GM23248 (cell line): ENCODE results near the gene MSH5. TPM values are rescaled to one million over a fixed set of nuclear protein-coding genes. Genes with fewer than 3 reads are reported as not detected.

ENCODE experiments used
- DNase-seq: peaks from one replicate; pipeline ENCODE4 v3.0.0-alpha.2; 2015
- H2AFZ ChIP-seq: fragments of 200-600 bp; sonication (generic); 2 replicates; pipeline ENCODE4 v1.6.1; 2016; ENCODE audit warnings: antibody characterized with exemption
- H3F3A ChIP-seq: fragments of 200-600 bp; sonication (generic); 2 replicates; pipeline ENCODE4 v1.6.1; 2016; ENCODE audit warnings: mild to moderate bottlenecking, antibody characterized with exemption, mixed run types; ENCODE audit not compliant: insufficient read depth
- H3K27ac ChIP-seq: fragments of 200-600 bp; sonication (generic); 2 replicates; pipeline ENCODE4 v1.5.1; 2016; ENCODE audit warnings: mild to moderate bottlenecking
- H3K27me3 ChIP-seq: fragments of 200-600 bp; sonication (generic); replicated peaks from 2 replicates; pipeline ENCODE4 v1.6.1; 2016; ENCODE audit warnings: mild to moderate bottlenecking; ENCODE audit not compliant: insufficient read depth
- H3K36me3 ChIP-seq: fragments of 200-600 bp; sonication (generic); 2 replicates; pipeline ENCODE4 v1.6.1; 2016; ENCODE audit warnings: low read depth, mild to moderate bottlenecking
- H3K4me1 ChIP-seq: fragments of 200-600 bp; sonication (generic); 2 replicates; pipeline ENCODE4 v1.6.1; 2016; ENCODE audit warnings: mild to moderate bottlenecking; ENCODE audit not compliant: insufficient read depth
- H3K4me2 ChIP-seq: fragments of 200-600 bp; sonication (generic); one replicate; pipeline ENCODE4 v1.6.1; 2016; ENCODE audit warnings: mild to moderate bottlenecking; ENCODE audit not compliant: unreplicated experiment
- H3K4me3 ChIP-seq: fragments of 200-600 bp; sonication (generic); 2 replicates; pipeline ENCODE4 v1.5.1; 2016; ENCODE audit warnings: mild to moderate bottlenecking
- H3K79me2 ChIP-seq: fragments of 200-600 bp; sonication (generic); 2 replicates; pipeline ENCODE4 v1.6.1; 2016; ENCODE audit warnings: mild to moderate bottlenecking; ENCODE audit not compliant: insufficient read depth
- H3K9ac ChIP-seq: fragments of 200-600 bp; sonication (generic); 2 replicates; pipeline ENCODE4 v1.6.1; 2016; ENCODE audit warnings: mild to moderate bottlenecking
- H3K9me2 ChIP-seq: fragments of 200-600 bp; sonication (generic); 2 replicates; pipeline ENCODE4 v1.6.1; 2016; ENCODE audit warnings: mixed run types, mild to moderate bottlenecking, moderate library complexity; ENCODE audit not compliant: insufficient read depth
- H3K9me3 ChIP-seq: fragments of 200-600 bp; sonication (generic); one replicate; pipeline ENCODE4 v1.6.1; 2017; ENCODE audit warnings: low read depth
- H4K20me1 ChIP-seq: fragments of 200-600 bp; sonication (generic); 2 replicates; pipeline ENCODE4 v1.6.0; 2016; ENCODE audit not compliant: insufficient read depth
- EZH2 ChIP-seq: fragments of 200-600 bp; sonication (generic); IDR thresholded peaks from 2 replicates; pipeline ENCODE4 v1.6.1; 2018; ENCODE audit warnings: antibody characterized with exemption, mild to moderate bottlenecking; ENCODE audit not compliant: insufficient read depth, poor library complexity, severe bottlenecking
- EZH2phosphoT487 ChIP-seq: fragments of 200-600 bp; sonication (generic); IDR thresholded peaks from 2 replicates; pipeline ENCODE4 v1.6.1; 2018; ENCODE audit warnings: antibody characterized with exemption, moderate library complexity, mild to moderate bottlenecking, low read depth; ENCODE audit not compliant: insufficient read depth
- WGBS, 2 experiments: methylation state at CpG; one replicate each; pipeline ENCODE4 v1.1.6; 2015 to 2017; ENCODE audit warnings: low lambda C conversion rate in 2 of 2, low coverage in 1 of 2; ENCODE audit errors: missing lambda C conversion rate in 2 of 2; 5-methylcytosine and 5-hydroxymethylcytosine counted together
- in situ Hi-C: fragments of 300-500 bp; cut with MboI; formaldehyde crosslinking; loops from 2 replicates; pipeline ENCODE4 v1.15.0; 2020
- polyA plus RNA-seq: library from polyadenylated mRNA; unstranded; fragments of >200 nt; fragmentation: Nextera tagmentation; extraction: Ambion mirVana; gene quantifications from 2 replicates; pipeline ENCODE4 v1.2.1, GENCODE V29; 2016
- total RNA-seq: library from RNA; depleted of rRNA; stranded (reverse); fragments of >200 nt; shearing (Covaris generic); gene quantifications from 2 replicates; pipeline ENCODE4 v1.2.3, GENCODE V29; 2014

The MSH5 gene
- total and polyA plus RNA-seq, 2 experiments from 2014 or later, result 2.9 to 4.3 TPM

GRCh38 chr6:31719001-31719400 is 20.8 kb upstream of the MSH5 start:
- 74 to 86% methylated on average over 5 to 6 of the region's 6 CpGs for WGBS, 2 experiments
- H3K4me3 ChIP-seq, result no peak overlapping the region
- H3F3A ChIP-seq, result no peaks in the 10 kb centered on the region
- no peaks in the 10 kb centered on the region for H3K9me3 ChIP-seq
- no peak overlapping the region for H2AFZ ChIP-seq
- no peak for DNase-seq
- no peak overlapping the region for H3K4me2 ChIP-seq
- H3K27ac ChIP-seq, result no peak overlapping the region
- in situ Hi-C loops, result no loop called here
- no peaks in the 10 kb centered on the region for H3K9me2 ChIP-seq
- H3K4me1 ChIP-seq, result no peaks in the 10 kb centered on the region
- no peak overlapping the region for H3K9ac ChIP-seq
- no peak for TF ChIP-seq EZH2phosphoT487
- no peak for TF ChIP-seq EZH2
- no peaks in the 10 kb centered on the region for H4K20me1 ChIP-seq
- H3K79me2 ChIP-seq, result no peaks in the 10 kb centered on the region
- no peaks in the 10 kb centered on the region for H3K27me3 ChIP-seq
- H3K36me3 ChIP-seq, result no peaks in the 10 kb centered on the region

- Histone ChIP-seq H2AFZ (no peak overlapping the region), H3K79me2 (no peaks in the 10 kb centered on the region), H3K9me3 (no peaks in the 10 kb centered on the region), H3K4me2 (no peak overlapping the region), H3K27me3 (no peaks in the 10 kb centered on the region), H3K36me3 (no peaks in the 10 kb centered on the region), H3K4me3 (no peak overlapping the region), H3F3A (no peaks in the 10 kb centered on the region), H3K27ac (no peak overlapping the region), H4K20me1 (no peaks in the 10 kb centered on the region), H3K9me2 (no peaks in the 10 kb centered on the region), H3K9ac (no peak overlapping the region), H3K4me1 (no peaks in the 10 kb centered on the region)
- in situ Hi-C loops, result no loop called here
- WGBS, 2 experiments, result 76% methylated on average over 5 of the region's 5 CpGs
- TF ChIP-seq EZH2, result no peak
- TF ChIP-seq EZH2phosphoT487, result no peak
- DNase-seq, result no peak
Observed at GRCh38 chr6:31720196-31720770, 19.5 kb upstream of the MSH5 start.

GRCh38 chr6:31721351-31722020 is 18.3 kb upstream of the MSH5 start, which contains the start of gene LY6G6C:
Gene LY6G6C, minus strand, starts transcription at chr6:31721746. Its CDS starts 67 bp downstream, at chr6:31721679.
- Histone ChIP-seq H3K9me2 (no peaks in the 10 kb centered on the region), H3K9me3 (no peaks in the 10 kb centered on the region), H3K4me1 (no peaks in the 10 kb centered on the region), H3K4me3 (no peak within 1 kb of the TSS), H3K27me3 (no peaks in the 10 kb centered on the region), H3K36me3 (0 out of 2 replicates have a peak, but pooled peaks cover 3% of the 10 kb centered on the region), H4K20me1 (no peaks in the 10 kb centered on the region), H3K9ac (no peak within 1 kb of the TSS), H3K27ac (no peak within 1 kb of the TSS), H3K4me2 (no peak within 1 kb of the TSS), H2AFZ (no peak within 1 kb of the TSS), H3F3A (no peaks in the 10 kb centered on the region), H3K79me2 (no peaks in the 10 kb centered on the region)
- in situ Hi-C loops, result no loop called here
- 77 to 86% methylated on average over 4 of the region's 4 CpGs for WGBS, 2 experiments
- TF ChIP-seq EZH2, result no peak
- no peak for TF ChIP-seq EZH2phosphoT487
- DNase-seq, result no peak

GRCh38 chr6:31722173-31722572 is 17.6 kb upstream of the MSH5 start:
- H3K9ac ChIP-seq, result no peak overlapping the region
- H3K79me2 ChIP-seq, result no peaks in the 10 kb centered on the region
- H3K9me2 ChIP-seq, result no peaks in the 10 kb centered on the region
- no peak overlapping the region for H2AFZ ChIP-seq
- peaks cover 9% of the 10 kb centered on the region; the same call in 1 of the 2 replicates for H3K36me3 ChIP-seq
- TF ChIP-seq EZH2phosphoT487 (no peak), EZH2 (no peak)
- no peaks in the 10 kb centered on the region for H3K9me3 ChIP-seq
- no peak overlapping the region for H3K4me3 ChIP-seq
- DNase-seq, result no peak
- no peak overlapping the region for H3K27ac ChIP-seq
- H3F3A ChIP-seq, result no peaks in the 10 kb centered on the region
- H3K27me3 ChIP-seq, result no peaks in the 10 kb centered on the region
- in situ Hi-C loops, result no loop called here
- no peaks in the 10 kb centered on the region for H3K4me1 ChIP-seq
- WGBS, 2 experiments, result 66% methylated on average over 3 of the region's 3 CpGs
- no peak overlapping the region for H3K4me2 ChIP-seq
- H4K20me1 ChIP-seq, result no peaks in the 10 kb centered on the region
